Measurements from ENCODE around the gene PTPRK. TPM values are rescaled to one million over a fixed set of nuclear protein-coding genes. Genes with fewer than 3 reads are reported as not detected.

Gene PTPRK
- polyA plus RNA-seq, 3 donors = 52.1 to 55.4 (median 54.4) TPM

GRCh38 chr6:128152551-128152950, 367.8 kb downstream of the PTPRK start:
- no peak for DNase-seq (ENCODE audit: extremely low read depth in 1 of 11, low read depth in 9 of 11, low spot score in 4 of 11)

GRCh38 chr6:128150376-128150775, 370.0 kb downstream of the PTPRK start:
- no peak for DNase-seq (ENCODE audit: extremely low read depth in 1 of 11, low read depth in 9 of 11, low spot score in 4 of 11)

- DNase-seq (ENCODE audit: extremely low read depth in 1 of 11, low read depth in 9 of 11, low spot score in 4 of 11) = no peak
These were observed 370.6 kb downstream of the PTPRK start for GRCh38 chr6:128149796-128150195.

- no peak for DNase-seq (ENCODE audit: extremely low read depth in 1 of 11, low read depth in 9 of 11, low spot score in 4 of 11)
These were observed 376.1 kb downstream of the PTPRK start for GRCh38 chr6:128144320-128144719.

GRCh38 chr6:128141932-128142331, 378.5 kb downstream of the PTPRK start:
- DNase-seq (ENCODE audit: extremely low read depth in 1 of 11, low read depth in 9 of 11, low spot score in 4 of 11) = no peak

GRCh38 chr6:128139519-128139918, 380.9 kb downstream of the PTPRK start:
- no peak for DNase-seq (ENCODE audit: extremely low read depth in 1 of 11, low read depth in 9 of 11, low spot score in 4 of 11)

- DNase-seq (ENCODE audit: extremely low read depth in 1 of 11, low read depth in 9 of 11, low spot score in 4 of 11) = no peak
These were observed 381.7 kb downstream of the PTPRK start for GRCh38 chr6:128138694-128139093.

GRCh38 chr6:128135325-128135724, 385.1 kb downstream of the PTPRK start:
- no peak for DNase-seq (ENCODE audit: extremely low read depth in 1 of 11, low read depth in 9 of 11, low spot score in 4 of 11)

- no peak for DNase-seq (ENCODE audit: extremely low read depth in 1 of 11, low read depth in 9 of 11, low spot score in 4 of 11)
These were observed 388.8 kb downstream of the PTPRK start for GRCh38 chr6:128131566-128131965.

GRCh38 chr6:128131036-128131435, 389.4 kb downstream of the PTPRK start:
- no peak for DNase-seq (ENCODE audit: extremely low read depth in 1 of 11, low read depth in 9 of 11, low spot score in 4 of 11)

GRCh38 chr6:128129679-128130078, 390.7 kb downstream of the PTPRK start:
- no peak for DNase-seq (ENCODE audit: extremely low read depth in 1 of 11, low read depth in 9 of 11, low spot score in 4 of 11)

- DNase-seq (ENCODE audit: extremely low read depth in 1 of 11, low read depth in 9 of 11, low spot score in 4 of 11) = no peak
These were observed 392.7 kb downstream of the PTPRK start for GRCh38 chr6:128127650-128128049.

GRCh38 chr6:128124713-128125112, 395.7 kb downstream of the PTPRK start:
- no peak for DNase-seq (ENCODE audit: extremely low read depth in 1 of 11, low read depth in 9 of 11, low spot score in 4 of 11)

- DNase-seq (ENCODE audit: extremely low read depth in 1 of 11, low read depth in 9 of 11, low spot score in 4 of 11) = no peak
These were observed 398.8 kb downstream of the PTPRK start for GRCh38 chr6:128121610-128122009.

GRCh38 chr6:128121190-128121589, 399.2 kb downstream of the PTPRK start:
- DNase-seq (ENCODE audit: extremely low read depth in 1 of 11, low read depth in 9 of 11, low spot score in 4 of 11) = no peak

GRCh38 chr6:128118401-128118800, 402.0 kb downstream of the PTPRK start:
- DNase-seq (ENCODE audit: extremely low read depth in 1 of 11, low read depth in 9 of 11, low spot score in 4 of 11) = no peak

- DNase-seq (ENCODE audit: extremely low read depth in 1 of 11, low read depth in 9 of 11, low spot score in 4 of 11) = no peak
These were observed 402.5 kb downstream of the PTPRK start for GRCh38 chr6:128117916-128118315.

GRCh38 chr6:128114164-128114563, 406.2 kb downstream of the PTPRK start:
- DNase-seq (ENCODE audit: extremely low read depth in 1 of 11, low read depth in 9 of 11, low spot score in 4 of 11) = no peak

- peak in 2 of 11 donors; percentile 7 to 8 for DNase-seq (ENCODE audit: extremely low read depth in 1 of 11, low read depth in 9 of 11, low spot score in 4 of 11)
These were observed 407.9 kb downstream of the PTPRK start for GRCh38 chr6:128112494-128112893.

GRCh38 chr6:128111096-128111495, 409.3 kb downstream of the PTPRK start:
- no peak for DNase-seq (ENCODE audit: extremely low read depth in 1 of 11, low read depth in 9 of 11, low spot score in 4 of 11)

- DNase-seq (ENCODE audit: extremely low read depth in 1 of 11, low read depth in 9 of 11, low spot score in 4 of 11) = no peak
These were observed 412.7 kb downstream of the PTPRK start for GRCh38 chr6:128107682-128108081.
